GM19468 (cell line): Measurements from ENCODE around the gene NKTR.

ENCODE experiments used
- ATAC-seq: cut with Tn5 transposase; IDR thresholded peaks from one replicate; pipeline ENCODE4 v1.9.1; 2021; ENCODE audit warnings: mild to moderate bottlenecking, moderate library complexity, moderate number of reproducible peaks; ENCODE audit not compliant: unreplicated experiment; ENCODE audit errors: extremely low read depth

Gene NKTR

DNA sequence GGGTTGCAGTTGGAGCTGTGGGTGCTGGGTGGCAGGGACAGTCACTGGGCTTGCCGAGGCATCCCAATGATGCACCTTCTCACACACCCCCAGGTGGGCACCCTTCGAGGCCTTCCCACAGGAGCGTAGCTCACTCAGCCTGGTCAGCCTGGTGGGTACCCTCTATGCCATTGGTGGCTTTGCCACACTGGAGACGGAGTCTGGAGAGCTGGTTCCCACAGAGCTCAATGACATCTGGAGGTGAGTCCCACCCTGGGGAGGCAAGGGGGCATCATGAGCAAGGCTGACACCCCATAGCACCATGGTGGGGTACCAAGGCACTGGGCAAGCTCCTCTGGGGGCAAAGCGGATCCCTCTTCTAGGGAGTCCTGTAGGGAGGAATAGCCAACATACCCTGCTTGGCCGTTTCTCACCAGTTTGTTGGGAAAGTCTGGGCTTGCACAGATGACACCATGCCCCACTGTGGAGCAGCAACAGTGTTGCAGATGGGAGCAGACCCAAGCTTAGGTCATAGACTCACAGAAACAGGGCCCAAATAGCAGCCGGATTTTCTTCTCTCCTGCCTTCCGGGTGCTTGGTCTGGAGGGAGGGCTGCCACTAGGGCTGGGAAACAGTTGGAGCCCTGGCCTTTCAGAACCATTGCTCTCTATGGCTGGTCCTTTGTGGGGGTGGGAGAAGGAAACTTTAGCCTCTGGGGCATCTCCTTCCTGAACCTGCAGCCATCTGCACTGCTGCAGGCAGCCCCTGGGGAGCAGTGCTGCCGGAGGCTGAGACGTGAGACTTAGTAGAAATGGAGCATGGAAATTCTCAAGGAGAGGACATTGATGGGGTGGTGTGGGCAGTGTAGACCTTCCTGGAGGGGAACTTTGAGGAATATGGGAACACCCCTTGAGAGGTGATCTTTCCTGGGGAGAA lies 90.5 kb downstream of the NKTR start:
- no peak for ATAC-seq

DNA sequence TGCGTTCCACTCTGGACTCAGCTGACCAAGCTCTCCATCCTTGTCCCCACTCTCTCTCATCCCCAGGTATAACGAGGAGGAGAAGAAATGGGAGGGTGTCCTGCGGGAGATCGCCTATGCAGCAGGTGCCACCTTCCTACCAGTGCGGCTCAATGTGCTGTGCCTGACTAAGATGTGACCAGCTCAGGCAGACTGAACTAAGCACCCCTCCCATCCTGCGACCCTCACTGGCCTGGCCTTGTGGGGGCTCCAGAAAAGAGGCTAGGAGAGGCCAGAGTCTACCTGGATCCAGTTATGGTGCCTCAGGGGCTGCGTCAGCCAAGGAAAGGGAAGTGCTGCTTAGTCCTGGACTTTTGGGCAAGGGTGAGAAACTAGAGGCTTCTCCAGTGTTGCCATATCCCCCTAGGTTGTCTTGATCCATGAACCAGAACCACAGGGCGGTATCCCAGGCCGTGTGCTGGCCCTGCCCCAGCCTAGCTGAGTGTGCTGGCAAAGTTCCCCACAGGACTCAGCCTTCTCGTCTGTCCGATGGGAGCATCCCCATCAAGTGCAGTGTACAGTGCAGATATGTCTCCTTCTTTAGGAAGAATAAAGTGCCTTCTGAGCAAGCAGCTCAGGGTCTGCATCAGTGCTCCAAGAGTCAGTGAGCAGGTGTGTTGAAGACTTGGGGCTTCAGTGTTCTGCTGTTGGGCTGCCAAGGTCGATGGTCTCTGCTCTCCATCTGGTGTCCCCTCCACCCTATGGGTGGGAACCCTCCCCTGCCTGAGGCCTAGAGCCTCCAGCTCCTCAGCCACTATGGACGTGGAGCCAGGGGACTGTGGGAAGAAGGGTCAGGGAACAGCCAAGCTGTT lies 91.6 kb downstream of the NKTR start:
- ATAC-seq, result no peak

DNA sequence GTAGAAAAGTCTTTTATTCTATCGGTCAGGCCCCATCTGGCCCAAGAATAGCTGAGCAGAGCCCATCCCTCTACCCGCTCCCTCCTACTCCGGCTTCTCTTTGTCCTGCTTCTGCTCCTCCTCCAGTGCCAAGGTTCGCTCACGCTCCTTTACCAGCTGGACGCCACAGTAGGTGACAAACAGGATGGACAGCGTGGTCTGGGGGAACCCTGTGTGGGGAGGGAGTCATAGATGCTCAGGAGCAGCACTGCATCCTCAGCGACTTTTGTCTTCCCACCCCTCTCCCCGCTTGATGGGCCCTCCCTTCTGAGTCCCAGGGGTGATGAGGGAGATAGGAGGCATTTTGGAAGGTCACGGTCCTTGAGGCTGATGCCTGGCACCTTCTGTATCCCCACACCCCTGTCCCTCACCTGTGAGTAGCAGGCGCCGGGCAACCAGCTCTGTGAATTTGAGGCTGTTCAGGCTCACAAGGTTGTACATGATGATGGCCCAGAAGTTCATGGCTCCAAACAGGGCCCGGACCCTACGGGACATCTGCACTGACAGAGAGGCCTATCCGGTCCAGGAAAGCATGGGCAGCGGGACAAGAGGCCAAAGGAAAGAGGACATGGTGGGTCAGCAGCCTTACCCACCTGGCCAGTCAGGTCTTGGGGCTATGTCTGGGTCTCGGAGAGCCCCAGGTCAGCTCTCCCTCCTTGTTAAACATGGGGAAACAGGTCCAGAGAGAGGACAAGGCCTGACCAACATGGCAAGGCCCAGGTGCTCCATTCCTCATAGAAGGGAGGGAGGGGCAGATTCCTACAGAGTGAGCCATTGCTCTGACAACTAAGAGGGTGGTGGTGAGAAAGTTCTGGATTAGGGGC lies 92.4 kb downstream of the NKTR start:
- no peak for ATAC-seq

DNA sequence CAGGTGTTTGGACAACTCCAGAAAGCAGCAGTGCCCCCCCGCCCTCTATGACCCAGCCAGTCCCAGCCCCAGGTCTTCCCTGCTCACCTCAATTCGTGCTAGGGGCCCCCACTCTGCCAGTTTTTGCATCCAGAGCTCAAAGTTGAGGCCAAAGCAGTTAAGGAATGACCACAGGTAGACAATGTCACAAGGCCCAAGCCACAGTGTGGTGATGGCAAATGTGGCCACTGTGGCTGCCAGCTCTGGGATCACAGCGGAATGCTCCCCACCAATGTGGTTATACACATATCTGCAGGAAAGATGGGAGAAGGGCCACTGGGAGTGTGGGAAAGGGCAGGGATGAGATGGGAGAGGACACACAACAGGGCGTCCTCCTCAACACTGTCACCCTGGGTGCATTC lies 93.0 kb downstream of the NKTR start:
- no peak for ATAC-seq

DNA sequence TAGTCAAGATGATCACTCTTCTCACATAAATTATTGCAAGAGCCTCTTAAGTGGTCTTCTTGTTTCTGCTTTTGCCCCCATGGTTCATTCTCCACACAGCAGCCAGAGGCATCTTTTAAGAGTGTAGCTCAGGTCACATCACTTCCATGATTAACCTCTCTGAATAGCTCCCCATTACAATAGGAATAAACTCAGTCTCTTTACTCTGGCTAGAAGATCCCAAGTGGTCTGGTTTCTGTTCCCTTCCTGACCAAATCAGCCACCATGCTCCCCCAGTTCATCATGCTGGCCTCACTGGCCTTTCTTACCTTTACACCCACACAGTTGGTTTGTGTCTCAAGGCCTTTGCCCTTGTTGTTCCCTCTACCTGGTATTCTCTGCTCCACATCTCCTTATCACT lies 93.9 kb downstream of the NKTR start:
- no peak for ATAC-seq

GRCh38 chr3:42696356-42697288 lies 96.1 kb downstream of the NKTR start:
- no peak for ATAC-seq

DNA sequence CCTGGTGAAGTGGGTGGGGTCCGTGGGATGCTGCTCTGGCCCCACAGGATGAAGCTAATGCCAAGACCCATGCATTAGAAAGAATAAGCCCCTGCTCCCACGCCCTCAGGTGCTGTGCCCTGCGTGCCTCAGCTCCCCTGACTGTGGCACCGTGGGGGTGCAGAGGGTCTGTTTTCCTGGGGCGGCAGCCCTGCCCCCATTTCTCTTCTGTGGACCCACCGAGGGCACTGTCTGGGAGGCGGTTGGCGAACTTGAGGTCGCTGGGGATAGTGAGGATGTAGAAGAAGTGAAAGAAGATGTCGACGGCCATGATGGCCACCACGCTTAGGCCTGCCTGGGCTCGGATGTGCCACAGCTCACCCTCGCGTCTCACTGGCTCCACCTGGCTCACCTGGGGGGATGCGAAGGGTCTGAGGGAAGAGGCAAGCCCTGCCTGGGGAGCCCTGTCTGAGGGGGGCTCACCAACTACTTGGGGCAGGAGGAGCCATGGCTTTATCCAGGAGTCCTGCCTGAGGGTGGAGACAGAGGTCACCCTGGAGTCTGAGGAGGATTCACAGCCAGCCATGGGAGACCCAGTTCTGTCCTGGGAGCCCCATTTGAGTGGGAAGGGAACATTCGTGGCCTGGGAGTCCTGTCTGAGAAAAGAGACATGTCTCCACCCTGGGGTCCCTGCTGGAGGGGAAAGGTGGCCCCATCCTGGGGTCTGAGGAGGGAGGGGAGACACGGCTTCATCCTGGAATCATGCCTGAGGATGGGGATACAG lies 97.0 kb downstream of the NKTR start:
- no peak for ATAC-seq
